ENCODE measurements around the gene TMEM178B.

- TF ChIP-seq CTCF (IDR thresholded peaks at IDR 0.05; ENCODE audit: insufficient read depth, low read length) (no peak), REST (IDR thresholded peaks at IDR 0.05; ENCODE audit: insufficient replicate concordance, low read depth) (no peak), POLR2AphosphoS5 (IDR thresholded peaks at IDR 0.05; ENCODE audit: low read depth) (no peak), GABPA (IDR thresholded peaks at IDR 0.05; ENCODE audit: low read depth) (no peak), SPI1 (IDR thresholded peaks at IDR 0.05; ENCODE audit: borderline replicate concordance, low read depth) (no peak)
Observed at GRCh38 chr7:141460781-141461715, 387.2 kb downstream of the TMEM178B start.
